Measurements from ENCODE around the gene CPSF7. TPM values are rescaled to one million over a fixed set of nuclear protein-coding genes. Genes with fewer than 3 reads are reported as not detected.
A peak's percentile ranks its signal among the peaks of the same experiment; 100 is the strongest.

Gene CPSF7
- total RNA-seq, 2 donors from 2014 or later = 34.0 to 44.5 TPM

DNA sequence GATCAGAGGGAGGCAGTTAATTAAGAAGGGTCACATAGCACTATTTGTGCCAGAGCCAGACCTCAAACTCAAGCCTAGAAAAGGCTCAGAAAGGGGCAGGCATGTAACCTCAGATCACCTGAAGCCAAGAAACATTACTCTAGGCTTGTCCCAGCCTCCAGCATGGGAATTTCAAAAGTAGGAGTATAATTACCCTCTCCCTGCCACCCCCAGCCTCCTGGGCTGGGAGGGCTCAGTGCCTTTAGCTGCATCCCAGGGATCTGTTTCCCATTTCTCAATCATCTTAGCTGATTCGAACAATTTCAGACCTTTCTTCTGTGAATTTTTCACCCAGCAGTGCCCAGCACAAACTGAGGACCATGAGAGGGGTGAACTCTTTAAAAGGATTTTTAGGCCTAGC lies 45.7 kb upstream of the CPSF7 start:
- H3K36me3 ChIP-seq (replicated peaks in 1 of 2; ENCODE audit: insufficient read depth in 1 of 2, low read depth in 2 of 2) = no peaks in the 10 kb centered on the region
- H3K4me3 ChIP-seq = no peak overlapping the region
- TF ChIP-seq POLR2A (IDR thresholded peaks at IDR 0.05) = no peak
- TF ChIP-seq, protein P1, sequence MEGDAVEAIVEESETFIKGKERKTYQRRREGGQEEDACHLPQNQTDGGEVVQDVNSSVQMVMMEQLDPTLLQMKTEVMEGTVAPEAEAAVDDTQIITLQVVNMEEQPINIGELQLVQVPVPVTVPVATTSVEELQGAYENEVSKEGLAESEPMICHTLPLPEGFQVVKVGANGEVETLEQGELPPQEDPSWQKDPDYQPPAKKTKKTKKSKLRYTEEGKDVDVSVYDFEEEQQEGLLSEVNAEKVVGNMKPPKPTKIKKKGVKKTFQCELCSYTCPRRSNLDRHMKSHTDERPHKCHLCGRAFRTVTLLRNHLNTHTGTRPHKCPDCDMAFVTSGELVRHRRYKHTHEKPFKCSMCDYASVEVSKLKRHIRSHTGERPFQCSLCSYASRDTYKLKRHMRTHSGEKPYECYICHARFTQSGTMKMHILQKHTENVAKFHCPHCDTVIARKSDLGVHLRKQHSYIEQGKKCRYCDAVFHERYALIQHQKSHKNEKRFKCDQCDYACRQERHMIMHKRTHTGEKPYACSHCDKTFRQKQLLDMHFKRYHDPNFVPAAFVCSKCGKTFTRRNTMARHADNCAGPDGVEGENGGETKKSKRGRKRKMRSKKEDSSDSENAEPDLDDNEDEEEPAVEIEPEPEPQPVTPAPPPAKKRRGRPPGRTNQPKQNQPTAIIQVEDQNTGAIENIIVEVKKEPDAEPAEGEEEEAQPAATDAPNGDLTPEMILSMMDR (IDR thresholded peaks at IDR 0.05) = no peak
- intact Hi-C loops (cut with DNase I) = loop anchor here (5.0 kb wide), 2 partner anchors 42 to 162 kb away; no protein-coding TSS in a partner anchor
- H3K27me3 ChIP-seq = peaks cover 0 to 4% of the 10 kb centered on the region in 2 donors
- no peak for DNase-seq
- no peak overlapping the region for H3K27ac ChIP-seq
- H3K4me1 ChIP-seq = no peaks in the 10 kb centered on the region
- no peaks in the 10 kb centered on the region for H3K9me3 ChIP-seq
- 88 to 93% methylated on average over 1 of the region's 1 CpG for WGBS, 2 donors
- ATAC-seq = no peak

DNA sequence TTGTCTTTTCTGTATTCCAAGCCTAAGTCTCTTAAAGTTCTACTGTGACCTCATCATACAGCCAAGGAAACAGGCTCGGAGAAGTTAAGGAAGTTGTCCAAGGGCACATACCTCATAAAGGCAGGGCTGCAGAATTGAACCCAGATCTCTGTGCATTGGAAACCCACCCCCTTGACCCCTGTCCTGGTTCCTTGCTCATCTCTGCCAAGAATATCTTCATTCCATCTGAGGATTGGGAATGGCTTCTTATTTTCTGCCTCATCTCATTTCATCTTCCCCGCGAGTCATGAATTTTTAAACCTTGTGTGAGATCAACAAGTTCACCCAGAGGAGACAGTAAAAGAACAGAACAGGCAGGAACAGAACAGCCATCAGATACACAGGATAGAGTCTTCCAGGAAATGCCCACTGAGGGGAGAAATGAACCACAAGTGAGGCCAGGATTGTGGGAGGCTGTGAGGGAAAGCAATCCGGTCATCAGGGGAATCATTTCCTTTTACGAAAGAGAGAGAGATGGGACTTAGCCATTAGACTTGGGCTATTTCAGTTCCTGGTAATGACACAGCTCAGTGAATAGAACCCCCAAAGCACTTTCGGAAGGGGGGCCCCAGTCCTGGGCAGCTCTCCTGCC lies 44.4 kb upstream of the CPSF7 start:
- Histone ChIP-seq H3K27me3 (peaks cover 0 to 4% of the 10 kb centered on the region in 2 donors), H3K27ac (no peak overlapping the region), H3K4me3 (no peak overlapping the region), H3K36me3 (replicated peaks in 1 of 2; ENCODE audit: insufficient read depth in 1 of 2, low read depth in 2 of 2) (no peaks in the 10 kb centered on the region), H3K4me1 (no peaks in the 10 kb centered on the region), H3K9me3 (no peaks in the 10 kb centered on the region)
- DNase-seq = no peak
- 80 to 92% methylated on average over 6 of the region's 6 CpGs for WGBS, 2 donors
- no peak for ATAC-seq
- intact Hi-C loops (cut with DNase I) = no loop called here
- TF ChIP-seq, protein P1 (IDR thresholded peaks at IDR 0.05) = no peak
- TF ChIP-seq POLR2A (IDR thresholded peaks at IDR 0.05) = no peak

DNA sequence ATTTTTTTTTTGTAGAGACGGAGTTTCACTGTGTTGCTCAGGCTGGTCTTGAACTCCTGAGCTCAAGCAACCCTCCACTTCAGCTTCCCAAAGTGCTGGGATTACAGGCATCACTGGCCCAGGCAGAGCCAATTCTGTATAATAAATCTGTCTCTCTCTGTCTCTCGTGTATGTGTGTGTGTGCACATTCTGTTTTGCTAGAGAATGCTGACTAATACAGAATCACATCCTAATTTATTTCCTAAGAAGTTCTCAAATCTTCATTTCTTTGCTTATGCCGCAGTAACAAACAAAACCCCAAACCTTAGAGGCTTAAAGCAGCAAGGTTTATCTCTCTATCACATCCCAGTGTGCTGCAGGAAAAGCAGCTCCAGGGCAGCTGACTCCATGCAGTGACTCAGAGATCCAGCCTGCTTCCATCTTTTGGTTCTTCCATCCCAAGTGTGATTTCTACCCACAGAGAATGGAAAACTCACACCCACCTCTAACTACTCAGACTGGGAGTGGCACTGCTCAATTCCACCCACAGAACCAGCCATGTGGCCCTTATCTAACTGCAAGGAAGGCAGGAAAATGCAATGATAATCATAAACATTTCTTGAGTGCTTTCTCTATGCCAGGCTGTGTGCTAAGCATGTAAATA lies 43.7 kb upstream of the CPSF7 start:
- ATAC-seq (no peak), DNase-seq (no peak)
- Histone ChIP-seq H3K9me3 (no peaks in the 10 kb centered on the region), H3K4me3 (no peak overlapping the region), H3K27me3 (no peaks in the 10 kb centered on the region), H3K27ac (no peak overlapping the region), H3K4me1 (no peaks in the 10 kb centered on the region), H3K36me3 (replicated peaks in 1 of 2; ENCODE audit: insufficient read depth in 1 of 2, low read depth in 2 of 2) (no peaks in the 10 kb centered on the region)
- TF ChIP-seq, protein P1 (IDR thresholded peaks at IDR 0.05) = no peak
- no peak for TF ChIP-seq POLR2A (IDR thresholded peaks at IDR 0.05)
- 89 to 93% methylated on average over 3 of the region's 3 CpGs for WGBS, 2 donors
- intact Hi-C loops (cut with DNase I) = no loop called here

DNA sequence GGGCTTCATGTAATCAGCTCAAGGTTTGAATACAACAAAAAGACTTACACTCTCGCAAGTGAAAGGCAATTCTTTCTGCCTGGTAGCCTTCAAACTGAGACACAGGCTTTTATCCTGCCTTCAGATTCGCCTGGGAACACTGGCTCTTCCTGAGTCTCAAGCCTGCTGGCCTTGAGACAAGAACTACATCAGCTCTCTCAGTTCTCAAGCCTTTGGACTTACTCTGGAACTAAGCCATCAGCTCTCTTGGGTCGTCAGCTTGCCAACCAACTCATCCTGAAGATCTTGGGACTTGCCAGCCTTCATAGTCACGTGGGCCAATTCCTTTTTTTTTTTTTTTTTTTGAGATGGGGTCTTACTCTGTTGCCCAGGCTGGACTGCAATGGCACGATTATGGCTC lies 43.1 kb upstream of the CPSF7 start:
- Histone ChIP-seq H3K9me3 (no peaks in the 10 kb centered on the region), H3K27me3 (no peaks in the 10 kb centered on the region), H3K4me1 (no peaks in the 10 kb centered on the region), H3K4me3 (no peak overlapping the region), H3K27ac (peak overlapping the region in 1 of 4 donors; percentile 21), H3K36me3 (replicated peaks in 1 of 2; ENCODE audit: insufficient read depth in 1 of 2, low read depth in 2 of 2) (no peaks in the 10 kb centered on the region)
- intact Hi-C loops (cut with DNase I) = no loop called here
- no peak for TF ChIP-seq POLR2A (IDR thresholded peaks at IDR 0.05)
- TF ChIP-seq, protein P1 (IDR thresholded peaks at IDR 0.05) = no peak
- ATAC-seq (no peak), DNase-seq (peak in 2 of 4 donors; percentile 30)
- 70 to 82% methylated on average over 5 of the region's 5 CpGs for WGBS, 2 donors

Data from body of pancreas (tissue), 4 donors.